ENCODE data around the gene IMPA2. TPM values are rescaled to one million over a fixed set of nuclear protein-coding genes. Genes with fewer than 3 reads are reported as not detected.
A peak's percentile ranks its signal among the peaks of the same experiment; 100 is the strongest.

Gene IMPA2
- total and polyA plus RNA-seq, 7 donors: 61.4 to 342 (median 196) TPM

DNA sequence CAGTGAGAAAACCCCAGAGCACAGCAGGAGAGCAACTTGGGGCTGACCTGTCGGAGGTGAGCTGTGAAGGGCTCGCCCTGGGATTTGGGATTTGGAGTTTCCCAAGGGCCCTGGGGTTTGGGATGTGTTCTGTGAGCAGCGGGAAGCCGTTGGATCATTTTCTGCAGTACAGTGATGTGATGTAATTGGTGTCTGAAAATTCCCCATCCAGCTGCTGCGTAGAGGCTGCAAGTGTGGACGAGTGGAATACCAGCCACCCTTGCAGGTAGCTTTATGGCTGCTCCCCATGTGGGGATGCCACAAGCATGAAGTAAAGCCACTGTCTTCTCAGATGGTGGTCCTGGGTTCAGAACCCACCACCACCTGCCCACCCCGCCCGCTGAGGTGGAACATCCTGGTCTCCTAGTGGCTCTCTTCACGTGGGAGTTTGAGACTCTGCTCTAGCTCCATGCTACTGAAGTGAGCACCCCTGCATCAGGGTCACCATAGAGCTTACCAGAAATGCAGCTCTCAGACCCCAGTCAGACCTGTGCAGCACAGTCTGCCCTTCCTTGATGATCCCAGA lies 15.0 kb downstream of the IMPA2 start:
- intact Hi-C loops (cut with DNase I): no loop called here
- DNase-seq (peak in 1 of 2 donors; percentile 40), ATAC-seq (no peak)
- Histone ChIP-seq H3K27ac (peak overlapping the region; percentile 86), H3K27me3 (ENCODE audit: insufficient read depth in 3 of 3, low read length in 2 of 3) (no peaks in the 10 kb centered on the region), H3K4me1 (peaks cover 44% of the 10 kb centered on the region), H3K4me3 (no peak overlapping the region), H3K9me3 (no peaks in the 10 kb centered on the region), H3K36me3 (ENCODE audit: insufficient read depth in 1 of 2, low read depth in 1 of 2) (peaks cover 0 to 23% of the 10 kb centered on the region in 2 donors)
- 68 to 80% (median 73%) methylated on average over 9 of the region's 9 CpGs for WGBS, 3 donors
- no peak for TF ChIP-seq CTCF (IDR thresholded peaks at IDR 0.05)

GRCh38 chr18:11996907-11997306 lies 15.6 kb downstream of the IMPA2 start:
- Histone ChIP-seq H3K27me3 (ENCODE audit: insufficient read depth in 3 of 3, low read length in 2 of 3) (no peaks in the 10 kb centered on the region), H3K36me3 (ENCODE audit: insufficient read depth in 1 of 2, low read depth in 1 of 2) (peaks cover 0 to 30% of the 10 kb centered on the region in 2 donors), H3K4me1 (peaks cover 39% of the 10 kb centered on the region), H3K9me3 (no peaks in the 10 kb centered on the region), H3K4me3 (no peak overlapping the region), H3K27ac (peak overlapping the region; percentile 86)
- no peak for ATAC-seq
- no peak for TF ChIP-seq CTCF (IDR thresholded peaks at IDR 0.05)
- peak in 1 of 2 donors; percentile 32 for DNase-seq
- intact Hi-C loops (cut with DNase I): no loop called here
- WGBS, 3 donors: 94 to 97% (median 95%) methylated on average over 4 of the region's 4 CpGs

GRCh38 chr18:11997466-11997865 lies 16.2 kb downstream of the IMPA2 start:
- DNase-seq (peak in 1 of 2 donors; percentile 51), ATAC-seq (no peak)
- peaks cover 0 to 35% of the 10 kb centered on the region in 2 donors for H3K36me3 ChIP-seq (ENCODE audit: insufficient read depth in 1 of 2, low read depth in 1 of 2)
- 58 to 67% (median 66%) methylated on average over 9 of the region's 9 CpGs for WGBS, 3 donors
- no peak for TF ChIP-seq CTCF (IDR thresholded peaks at IDR 0.05)
- H3K27ac ChIP-seq: peak overlapping the region; percentile 86
- H3K4me3 ChIP-seq: no peak overlapping the region
- H3K4me1 ChIP-seq: peaks cover 39% of the 10 kb centered on the region
- H3K27me3 ChIP-seq (ENCODE audit: insufficient read depth in 3 of 3, low read length in 2 of 3): no peaks in the 10 kb centered on the region
- intact Hi-C loops (cut with DNase I): no loop called here
- H3K9me3 ChIP-seq: no peaks in the 10 kb centered on the region

DNA sequence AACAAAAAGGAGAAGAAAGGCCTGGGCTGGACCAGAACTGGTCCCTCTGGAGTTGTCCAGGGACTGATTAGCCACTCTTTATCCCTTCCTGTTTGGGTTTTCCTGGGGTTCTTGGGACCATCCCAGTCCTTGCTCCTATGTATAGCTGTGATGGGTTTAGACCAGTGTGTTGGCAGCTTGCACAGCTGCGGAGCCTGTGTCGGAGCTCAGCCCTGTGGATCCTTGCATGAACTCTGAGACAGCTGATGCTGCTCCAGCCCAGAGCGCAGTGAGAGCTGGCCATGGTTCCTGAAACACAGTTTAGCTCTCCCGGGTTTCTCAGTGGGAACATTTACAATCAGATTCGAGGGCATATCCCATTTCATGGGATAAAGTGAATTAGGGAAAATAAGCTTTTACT lies 16.9 kb downstream of the IMPA2 start:
- Histone ChIP-seq H3K36me3 (ENCODE audit: insufficient read depth in 1 of 2, low read depth in 1 of 2) (peaks cover 0 to 36% of the 10 kb centered on the region in 2 donors), H3K4me1 (peaks cover 39% of the 10 kb centered on the region), H3K27me3 (ENCODE audit: insufficient read depth in 3 of 3, low read length in 2 of 3) (no peaks in the 10 kb centered on the region), H3K27ac (peak overlapping the region; percentile 86), H3K4me3 (no peak overlapping the region), H3K9me3 (no peaks in the 10 kb centered on the region)
- TF ChIP-seq CTCF (IDR thresholded peaks at IDR 0.05): no peak
- DNase-seq (peak; percentile 43 to 85), ATAC-seq (peak; percentile 72 to 84 (median 78))
- WGBS, 3 donors: 18 to 28% (median 23%) methylated on average over 5 of the region's 5 CpGs
- intact Hi-C loops (cut with DNase I): no loop called here

DNA sequence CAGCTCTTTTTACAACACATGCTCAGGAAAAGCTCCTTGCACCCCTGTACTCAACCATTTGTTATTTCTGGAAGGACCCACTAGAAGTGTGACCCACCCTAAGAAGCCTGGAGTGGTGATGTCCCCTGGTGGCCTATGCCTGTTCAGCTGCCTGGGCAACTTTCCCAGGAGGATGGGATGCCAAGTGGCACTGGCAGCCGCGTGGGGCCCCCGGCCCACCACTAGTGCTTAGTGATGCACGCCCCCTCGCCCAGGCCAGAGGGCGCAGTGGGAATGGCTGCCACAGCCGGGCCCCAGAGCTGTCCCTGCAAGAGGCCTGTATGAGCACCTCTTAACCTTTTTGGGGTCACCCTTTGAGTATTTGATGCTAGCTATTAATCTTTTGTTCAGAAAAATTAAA lies 18.1 kb downstream of the IMPA2 start:
- peak in 1 of 2 donors; percentile 41 for DNase-seq
- Histone ChIP-seq H3K4me1 (peaks cover 28% of the 10 kb centered on the region), H3K27ac (no peak overlapping the region), H3K4me3 (no peak overlapping the region), H3K27me3 (ENCODE audit: insufficient read depth in 3 of 3, low read length in 2 of 3) (no peaks in the 10 kb centered on the region), H3K36me3 (ENCODE audit: insufficient read depth in 1 of 2, low read depth in 1 of 2) (peaks cover 0 to 36% of the 10 kb centered on the region in 2 donors), H3K9me3 (no peaks in the 10 kb centered on the region)
- no peak for ATAC-seq
- no peak for TF ChIP-seq CTCF (IDR thresholded peaks at IDR 0.05)
- 48 to 59% (median 53%) methylated on average over 7 of the region's 7 CpGs for WGBS, 3 donors
- intact Hi-C loops (cut with DNase I): no loop called here
